ENCODE results near the gene REC114. TPM values are rescaled to one million over a fixed set of nuclear protein-coding genes. Genes with fewer than 3 reads are reported as not detected.

The REC114 gene
- total and polyA plus RNA-seq, 11 donors = 0.23 to 0.82 (median 0.48) TPM; not detected in 7

- WGBS, 4 donors = 34 to 37% (median 35%) methylated on average over 9 of the region's 9 CpGs
- Histone ChIP-seq H3K27ac (no peak overlapping the region), H3K4me3 (no peak overlapping the region), H3K36me3 (peaks cover 0 to 42% (median 33%) of the 10 kb centered on the region in 9 donors), H3K4me1 (peaks cover 0 to 69% (median 51%) of the 10 kb centered on the region in 12 donors), H3K9me3 (no peaks in the 10 kb centered on the region), H3K27me3 (no peaks in the 10 kb centered on the region)
- no peak for TF ChIP-seq CTCF (IDR thresholded peaks at IDR 0.05)
- TF ChIP-seq POLR2A (IDR thresholded peaks at IDR 0.05) = no peak
- intact Hi-C loops (cut with DNase I) = loop anchor here in 2 of 10 donors (5.0 kb wide), 1 partner anchor 39 kb away; the partner anchor contains the start of gene NPTN (in 2 of the 2)
- ATAC-seq (peak in 2 of 4 donors; percentile 44 to 48), DNase-seq (peak in 3 of 5 donors; percentile 38 to 59 (median 57))
Observed at GRCh38 chr15:73593304-73594074, 150.5 kb downstream of the REC114 start.

GRCh38 chr15:73594109-73594508 is 151.1 kb downstream of the REC114 start:
- peaks cover 0 to 75% (median 58%) of the 10 kb centered on the region in 12 donors for H3K4me1 ChIP-seq
- H3K36me3 ChIP-seq = peaks cover 0 to 36% (median 27%) of the 10 kb centered on the region in 9 donors
- TF ChIP-seq CTCF (IDR thresholded peaks at IDR 0.05) (no peak), POLR2A (IDR thresholded peaks at IDR 0.05) (no peak)
- DNase-seq (no peak), ATAC-seq (no peak)
- no peaks in the 10 kb centered on the region for H3K27me3 ChIP-seq
- H3K9me3 ChIP-seq = no peaks in the 10 kb centered on the region
- intact Hi-C loops (cut with DNase I) = loop anchor here in 2 of 10 donors (5.0 kb wide), 1 partner anchor 38 kb away; the partner anchor contains the start of gene NPTN (in 2 of the 2)
- H3K27ac ChIP-seq = no peak overlapping the region
- WGBS, 4 donors = 68 to 84% (median 70%) methylated on average over 2 of the region's 2 CpGs
- no peak overlapping the region for H3K4me3 ChIP-seq

GRCh38 chr15:73596174-73596573 is 153.2 kb downstream of the REC114 start:
- H3K4me1 ChIP-seq = peaks cover 6 to 94% (median 76%) of the 10 kb centered on the region in 12 donors
- TF ChIP-seq CTCF (IDR thresholded peaks at IDR 0.05) (no peak), POLR2A (IDR thresholded peaks at IDR 0.05) (no peak)
- DNase-seq (no peak), ATAC-seq (peak in 2 of 4 donors; percentile 5 to 40)
- intact Hi-C loops (cut with DNase I) = loop anchor here in 5 of 10 donors (5.0 kb wide), 1 partner anchor 36 kb away; the partner anchor contains the start of gene NPTN (in 5 of the 5)
- 13 to 31% (median 19%) methylated on average over 1 of the region's 1 CpG for WGBS, 4 donors
- no peak overlapping the region for H3K4me3 ChIP-seq
- no peaks in the 10 kb centered on the region for H3K9me3 ChIP-seq
- no peaks in the 10 kb centered on the region for H3K27me3 ChIP-seq
- H3K27ac ChIP-seq = peak overlapping the region in 1 of 12 donors; percentile 26
- H3K36me3 ChIP-seq = peaks cover 0 to 15% (median 7%) of the 10 kb centered on the region in 9 donors

GRCh38 chr15:73597036-73597638 is 154.2 kb downstream of the REC114 start:
- H3K36me3 ChIP-seq = peaks cover 0 to 6% (median 0%) of the 10 kb centered on the region in 9 donors
- H3K27ac ChIP-seq = peak overlapping the region in 2 of 12 donors; percentile 3 to 43
- ATAC-seq (peak in 1 of 4 donors; percentile 14), DNase-seq (peak in 1 of 5 donors; percentile 25)
- H3K9me3 ChIP-seq = no peaks in the 10 kb centered on the region
- H3K4me1 ChIP-seq = peaks cover 13 to 99% (median 84%) of the 10 kb centered on the region in 12 donors
- intact Hi-C loops (cut with DNase I) = loop anchor here in 5 of 10 donors (5.0 kb wide), 1 partner anchor 35 kb away; the partner anchor contains the start of gene NPTN (in 5 of the 5)
- WGBS, 4 donors = 85 to 92% (median 89%) methylated on average over 21 of the region's 21 CpGs
- no peaks in the 10 kb centered on the region for H3K27me3 ChIP-seq
- TF ChIP-seq POLR2A (IDR thresholded peaks at IDR 0.05) (no peak), CTCF (IDR thresholded peaks at IDR 0.05) (no peak)
- no peak overlapping the region for H3K4me3 ChIP-seq
